H9 (cell line): Measurements from ENCODE around the gene SRPX. TPM values are rescaled to one million over a fixed set of nuclear protein-coding genes. Genes with fewer than 3 reads are reported as not detected.

ENCODE experiments used
- DNase-seq: peaks from one replicate; pipeline ENCODE4 v3.0.0-alpha.2; 2017
- H2AFZ ChIP-seq: one replicate; pipeline ENCODE4 v1.6.1; 2013; ENCODE audit warnings: mild to moderate bottlenecking, low read length, control low read depth, moderate library complexity
- H2AK5ac ChIP-seq: 2 replicates; pipeline ENCODE4 v1.6.1; 2013; ENCODE audit warnings: low read length, control low read depth, mixed read lengths; ENCODE audit not compliant: insufficient read length
- H2BK120ac ChIP-seq: one replicate; pipeline ENCODE4 v1.6.1; 2013; ENCODE audit warnings: low read depth, mild to moderate bottlenecking, low read length, control low read depth, inconsistent platforms; ENCODE audit not compliant: poor library complexity, severe bottlenecking
- H2BK12ac ChIP-seq: 2 replicates; pipeline ENCODE4 v1.6.1; 2013; ENCODE audit warnings: low read length, control low read depth, mixed read lengths, low read depth; ENCODE audit not compliant: insufficient read length
- H2BK15ac ChIP-seq: 2 replicates; pipeline ENCODE4 v1.6.1; 2013; ENCODE audit warnings: low read depth, low read length, control low read depth
- H2BK20ac ChIP-seq: one replicate; pipeline ENCODE4 v1.6.1; 2013; ENCODE audit warnings: low read depth, mild to moderate bottlenecking, low read length, control low read depth, inconsistent platforms; ENCODE audit not compliant: poor library complexity, severe bottlenecking
- H2BK5ac ChIP-seq: 2 replicates; pipeline ENCODE4 v1.6.1; 2013; ENCODE audit warnings: low read length, control low read depth, mixed read lengths; ENCODE audit not compliant: insufficient read length
- H3K14ac ChIP-seq: 2 replicates; pipeline ENCODE4 v1.6.1; 2013; ENCODE audit warnings: low read length, control low read depth; ENCODE audit not compliant: insufficient read depth
- H3K18ac ChIP-seq: 2 replicates; pipeline ENCODE4 v1.6.1; 2013; ENCODE audit warnings: low read depth, mild to moderate bottlenecking, mixed read lengths, low read length, control low read depth; ENCODE audit not compliant: insufficient read length
- H3K23ac ChIP-seq: 2 replicates; pipeline ENCODE4 v1.6.1; 2013; ENCODE audit warnings: low read length, control low read depth, mixed read lengths, low read depth; ENCODE audit not compliant: insufficient read length
- H3K23me2 ChIP-seq: 2 replicates; pipeline ENCODE4 v1.6.1; 2013; ENCODE audit warnings: low read depth, mild to moderate bottlenecking, mixed read lengths, low read length, control low read depth; ENCODE audit not compliant: insufficient read length, poor library complexity, severe bottlenecking
- H3K27ac ChIP-seq: 2 replicates; pipeline ENCODE4 v1.5.1; 2013; ENCODE audit warnings: low read length, control low read depth, mixed read lengths, low read depth; ENCODE audit not compliant: insufficient read length
- H3K27me3 ChIP-seq: 2 replicates; pipeline ENCODE4 v1.6.1; 2013; ENCODE audit warnings: low read length, control low read depth, inconsistent platforms; ENCODE audit not compliant: insufficient read depth
- H3K4ac ChIP-seq: 2 replicates; pipeline ENCODE4 v1.6.1; 2013; ENCODE audit warnings: low read depth, mild to moderate bottlenecking, control low read depth, inconsistent platforms, low read length, moderate library complexity
- H3K4me1 ChIP-seq: 2 replicates; pipeline ENCODE4 v1.6.1; 2013; ENCODE audit warnings: low read length, control low read depth, inconsistent platforms; ENCODE audit not compliant: insufficient read depth
- H3K4me2 ChIP-seq: 2 replicates; pipeline ENCODE4 v1.6.1; 2013; ENCODE audit warnings: low read length, control low read depth, mixed read lengths; ENCODE audit not compliant: insufficient read length, insufficient read depth
- H3K56ac ChIP-seq: 2 replicates; pipeline ENCODE4 v1.6.1; 2013; ENCODE audit warnings: low read depth, mild to moderate bottlenecking, mixed read lengths, low read length, control low read depth; ENCODE audit not compliant: insufficient read length
- H3K79me1 ChIP-seq: 2 replicates; pipeline ENCODE4 v1.6.1; 2013; ENCODE audit warnings: low read depth, mild to moderate bottlenecking, moderate library complexity, low read length, control low read depth, inconsistent platforms; ENCODE audit not compliant: insufficient read depth, poor library complexity, severe bottlenecking
- H3K79me2 ChIP-seq: 2 replicates; pipeline ENCODE4 v1.6.1; 2013; ENCODE audit warnings: low read length, control low read depth, inconsistent platforms; ENCODE audit not compliant: insufficient read depth
- H3K9ac ChIP-seq: 2 replicates; pipeline ENCODE4 v1.6.1; 2013; ENCODE audit warnings: low read length, control low read depth, mixed read lengths; ENCODE audit not compliant: insufficient read length; ENCODE audit errors: extremely low read depth
- H3K9me3 ChIP-seq: one replicate; pipeline ENCODE4 v1.6.1; 2013; ENCODE audit warnings: low read depth, low read length, inconsistent platforms; ENCODE audit not compliant: control insufficient read depth
- H3T11ph ChIP-seq: one replicate; pipeline ENCODE4 v1.6.1; 2013; ENCODE audit warnings: mild to moderate bottlenecking, low read length, control low read depth, inconsistent platforms
- H4K20me1 ChIP-seq: one replicate; pipeline ENCODE4 v1.6.1; 2013; ENCODE audit not compliant: control insufficient read depth, insufficient read length, insufficient read depth
- H4K5ac ChIP-seq: 2 replicates; pipeline ENCODE4 v1.6.1; 2013; ENCODE audit warnings: low read depth, mild to moderate bottlenecking, mixed read lengths, low read length, control low read depth; ENCODE audit not compliant: insufficient read length
- H4K8ac ChIP-seq: replicated peaks from 2 replicates; pipeline ENCODE4 v1.6.1; 2013; ENCODE audit warnings: low read length, control low read depth, mixed read lengths, low read depth; ENCODE audit not compliant: insufficient read length
- H4K91ac ChIP-seq: 2 replicates; pipeline ENCODE4 v1.6.1; 2013; ENCODE audit warnings: low read depth, mild to moderate bottlenecking, moderate library complexity, mixed read lengths, low read length, control low read depth; ENCODE audit not compliant: insufficient read length
- H3K27ac Mint-ChIP-seq, 3 experiments: 2 replicates in 2 of 3; 3 replicates in 1 of 3; pipeline ENCODE4 v1.8.0; 2020 to 2021; ENCODE audit warnings: mixed read lengths in 3 of 3, mild to moderate bottlenecking in 1 of 3, moderate library complexity in 1 of 3
- H3K27me3 Mint-ChIP-seq: 2 replicates; pipeline ENCODE4 v1.8.0; 2021; ENCODE audit warnings: low read depth, mild to moderate bottlenecking, moderate library complexity, mixed read lengths
- H3K36me3 Mint-ChIP-seq, 3 experiments: 2 replicates in 2 of 3; 3 replicates in 1 of 3; pipeline ENCODE4 v1.8.0; 2020 to 2021; ENCODE audit warnings: low read depth in 3 of 3, mixed read lengths in 3 of 3; ENCODE audit not compliant: insufficient read depth in 1 of 3
- H3K4me1 Mint-ChIP-seq, 2 experiments: 2 replicates each; pipeline ENCODE4 v1.8.0; 2020; ENCODE audit warnings: mixed read lengths in 2 of 2
- H3K4me3 Mint-ChIP-seq, 2 experiments: 2 replicates in 1 of 2; 3 replicates in 1 of 2; pipeline ENCODE4 v1.8.0; 2020 to 2021; ENCODE audit warnings: mild to moderate bottlenecking in 2 of 2, mixed read lengths in 2 of 2, moderate library complexity in 1 of 2
- H3K9me3 Mint-ChIP-seq, 2 experiments: 2 replicates in 1 of 2; 3 replicates in 1 of 2; pipeline ENCODE4 v1.8.0; 2020; ENCODE audit warnings: mild to moderate bottlenecking in 2 of 2, mixed read lengths in 2 of 2, moderate library complexity in 1 of 2
- CTCF ChIP-seq: fragments of 200-600 bp; sonication (generic); conservative IDR thresholded peaks from 3 replicates; pipeline ENCODE4 v1.8.0; 2021; ENCODE audit warnings: antibody characterized with exemption, mild to moderate bottlenecking
- WGBS: extraction: QIAGEN DNeasy Blood & Tissue Kit; methylation state at CpG from one replicate; pipeline ENCODE4 v1.1.7; 2013; ENCODE audit warnings: missing lambda C conversion rate, low lambda C conversion rate, mixed read lengths; ENCODE audit not compliant: insufficient read length; ENCODE audit errors: extremely low coverage; 5-methylcytosine and 5-hydroxymethylcytosine counted together
- total RNA-seq: library from RNA; stranded (reverse); gene quantifications from 2 replicates; pipeline ENCODE4 v1.2.1, GENCODE V29; 2021

SRPX gene
- total RNA-seq, 1 experiment from 2014 or later, result 2.8 TPM

- Histone ChIP-seq H2AK5ac (no peak overlapping the region), H4K91ac (no peak overlapping the region), H3T11ph (no peak overlapping the region), H3K9me3 (no peaks in the 10 kb centered on the region), H3K4ac (no peak overlapping the region), H3K27me3 (no peaks in the 10 kb centered on the region), H3K79me2 (no peaks in the 10 kb centered on the region), H2BK5ac (no peak overlapping the region), H2AFZ (no peak overlapping the region), H2BK15ac (no peak overlapping the region), H3K9ac (no peak overlapping the region), H4K8ac (no peak overlapping the region), H4K20me1 (no peaks in the 10 kb centered on the region), H2BK20ac (no peak overlapping the region), H4K5ac (no peak overlapping the region), H3K14ac (no peak overlapping the region), H3K79me1 (no peaks in the 10 kb centered on the region), H3K23me2 (no peaks in the 10 kb centered on the region), H3K4me2 (no peak overlapping the region), H2BK120ac (no peak overlapping the region), H3K18ac (no peak overlapping the region), H2BK12ac (no peak overlapping the region), H3K27ac (no peak overlapping the region), H3K4me1 (no peaks in the 10 kb centered on the region), H3K56ac (no peak overlapping the region), H3K23ac (no peak overlapping the region)
- no peak for TF ChIP-seq CTCF
- H3K9me3 Mint-ChIP-seq, result peaks cover 69 to 73% of the 10 kb centered on the region in 2 experiments
- WGBS, result no CpG with 5 or more reads among the region's 2 CpGs
- H3K4me3 Mint-ChIP-seq, result no peak overlapping the region
- DNase-seq, result no peak
- no peaks in the 10 kb centered on the region; the same call in 1 of the 2 replicates for H3K27me3 Mint-ChIP-seq
- peak overlapping the region in 1 of 3 experiments; percentile 22; a peak in 1 of 7 replicates for H3K27ac Mint-ChIP-seq
- no peaks in the 10 kb centered on the region for H3K4me1 Mint-ChIP-seq
- H3K36me3 Mint-ChIP-seq, result no peaks in the 10 kb centered on the region; a peak in 2 of 7 replicates
These were observed 29.3 kb upstream of the SRPX start for GRCh38 chrX:38249965-38250364.
